Loucy (cell line): ENCODE measurements around the gene GTF2F2.

Experiments
- H2AFZ ChIP-seq: fragments of 200-600 bp; sonication (generic); 2 replicates; pipeline ENCODE4 v1.6.0; 2016; ENCODE audit warnings: antibody characterized with exemption, mild to moderate bottlenecking, low read length, moderate library complexity
- H3F3A ChIP-seq: fragments of 200-600 bp; 2 replicates; pipeline ENCODE4 v1.6.0; 2016; ENCODE audit warnings: antibody characterized with exemption, low read depth, mild to moderate bottlenecking
- H3K27me3 ChIP-seq: fragments of 200-600 bp; sonication (generic); 2 replicates; pipeline ENCODE4 v1.6.1; 2014; ENCODE audit warnings: low read length, mild to moderate bottlenecking; ENCODE audit not compliant: insufficient read depth, poor library complexity, severe bottlenecking
- H3K36me3 ChIP-seq: fragments of 200-600 bp; sonication (generic); 2 replicates; pipeline ENCODE4 v1.6.1; 2016; ENCODE audit warnings: low read length; ENCODE audit not compliant: insufficient read depth
- H3K4me1 ChIP-seq: fragments of 200-600 bp; sonication (generic); 2 replicates; pipeline ENCODE4 v1.5.1; 2014; ENCODE audit warnings: low read length, mild to moderate bottlenecking; ENCODE audit not compliant: insufficient read depth, poor library complexity, severe bottlenecking
- H3K4me2 ChIP-seq: fragments of 200-600 bp; sonication (generic); 2 replicates; pipeline ENCODE4 v1.6.0; 2014; ENCODE audit warnings: antibody characterized with exemption, low read length, low read depth, mild to moderate bottlenecking; ENCODE audit not compliant: poor library complexity, severe bottlenecking
- H3K4me3 ChIP-seq: fragments of 200-600 bp; sonication (generic); 2 replicates; pipeline ENCODE4 v1.5.1; 2014; ENCODE audit warnings: low read length, mild to moderate bottlenecking, mixed read lengths; ENCODE audit not compliant: poor library complexity, severe bottlenecking
- H3K79me2 ChIP-seq: fragments of 200-600 bp; sonication (generic); 2 replicates; pipeline ENCODE4 v1.6.1; 2014; ENCODE audit warnings: low read length; ENCODE audit not compliant: insufficient read depth
- H3K9ac ChIP-seq: fragments of 200-600 bp; sonication (generic); 2 replicates; pipeline ENCODE4 v1.6.0; 2014; ENCODE audit warnings: mild to moderate bottlenecking, low read depth, low read length, moderate library complexity; ENCODE audit not compliant: poor library complexity, severe bottlenecking
- H3K9me2 ChIP-seq: fragments of 200-600 bp; sonication (generic); replicated peaks from 2 replicates; pipeline ENCODE4 v1.6.1; 2016; ENCODE audit warnings: low read depth, low read length, mixed read lengths
- H3K9me3 ChIP-seq: fragments of 200-600 bp; sonication (generic); 2 replicates; pipeline ENCODE4 v1.6.1; 2014; ENCODE audit warnings: mild to moderate bottlenecking, antibody characterized with exemption, low read length, low read depth; ENCODE audit not compliant: insufficient read depth
- H4K20me1 ChIP-seq: fragments of 200-600 bp; sonication (generic); 2 replicates; pipeline ENCODE4 v1.6.0; 2014; ENCODE audit warnings: antibody characterized with exemption, low read length, mild to moderate bottlenecking; ENCODE audit not compliant: insufficient read depth, poor library complexity, severe bottlenecking
- EZH2phosphoT487 ChIP-seq: fragments of 200-600 bp; IDR thresholded peaks from 2 replicates; pipeline ENCODE4 v1.6.1; 2018; ENCODE audit warnings: antibody characterized with exemption, mild to moderate bottlenecking, moderate library complexity, borderline replicate concordance
- TF ChIP-seq, protein P1 (sequence below): fragments of 200-600 bp; sonication (generic); conservative IDR thresholded peaks from 2 replicates; pipeline ENCODE4 v1.5.1; 2014; ENCODE audit warnings: mild to moderate bottlenecking, antibody characterized with exemption, low read length

GTF2F2 gene

DNA sequence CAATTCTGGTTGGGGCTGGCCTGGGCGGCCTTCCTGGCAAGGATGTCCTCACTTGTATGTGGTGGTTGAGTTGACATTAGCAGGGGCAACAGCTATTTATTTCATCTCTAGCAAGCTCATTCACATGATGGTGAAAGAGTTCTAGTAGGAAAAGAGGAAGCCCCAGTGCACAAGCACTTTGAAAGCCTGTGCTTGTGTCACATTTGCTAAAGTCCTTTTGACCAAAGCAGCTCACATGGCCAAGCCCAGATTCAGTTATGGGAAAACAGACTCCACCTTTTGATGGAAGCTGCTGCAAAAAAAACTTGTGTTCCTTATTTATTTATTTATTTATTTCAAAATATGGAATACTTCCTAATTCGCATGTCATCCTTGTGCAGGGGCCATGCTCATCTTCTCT is 17.2 kb downstream of the GTF2F2 start:
- no peak overlapping the region for H3K9ac ChIP-seq
- H4K20me1 ChIP-seq: peaks cover 13% of the 10 kb centered on the region
- no peaks in the 10 kb centered on the region for H3F3A ChIP-seq
- TF ChIP-seq EZH2phosphoT487: no peak
- TF ChIP-seq, protein P1, sequence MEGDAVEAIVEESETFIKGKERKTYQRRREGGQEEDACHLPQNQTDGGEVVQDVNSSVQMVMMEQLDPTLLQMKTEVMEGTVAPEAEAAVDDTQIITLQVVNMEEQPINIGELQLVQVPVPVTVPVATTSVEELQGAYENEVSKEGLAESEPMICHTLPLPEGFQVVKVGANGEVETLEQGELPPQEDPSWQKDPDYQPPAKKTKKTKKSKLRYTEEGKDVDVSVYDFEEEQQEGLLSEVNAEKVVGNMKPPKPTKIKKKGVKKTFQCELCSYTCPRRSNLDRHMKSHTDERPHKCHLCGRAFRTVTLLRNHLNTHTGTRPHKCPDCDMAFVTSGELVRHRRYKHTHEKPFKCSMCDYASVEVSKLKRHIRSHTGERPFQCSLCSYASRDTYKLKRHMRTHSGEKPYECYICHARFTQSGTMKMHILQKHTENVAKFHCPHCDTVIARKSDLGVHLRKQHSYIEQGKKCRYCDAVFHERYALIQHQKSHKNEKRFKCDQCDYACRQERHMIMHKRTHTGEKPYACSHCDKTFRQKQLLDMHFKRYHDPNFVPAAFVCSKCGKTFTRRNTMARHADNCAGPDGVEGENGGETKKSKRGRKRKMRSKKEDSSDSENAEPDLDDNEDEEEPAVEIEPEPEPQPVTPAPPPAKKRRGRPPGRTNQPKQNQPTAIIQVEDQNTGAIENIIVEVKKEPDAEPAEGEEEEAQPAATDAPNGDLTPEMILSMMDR: no peak
- peaks cover 43% of the 10 kb centered on the region for H3K79me2 ChIP-seq
- H2AFZ ChIP-seq: no peak overlapping the region
- H3K4me1 ChIP-seq: no peaks in the 10 kb centered on the region
- no peak overlapping the region for H3K4me3 ChIP-seq
- H3K4me2 ChIP-seq: no peak overlapping the region
- H3K9me3 ChIP-seq: no peaks in the 10 kb centered on the region
- H3K27me3 ChIP-seq: no peaks in the 10 kb centered on the region
- H3K9me2 ChIP-seq: no peaks in the 10 kb centered on the region
- H3K36me3 ChIP-seq: peaks cover 37% of the 10 kb centered on the region; the same call in 1 of the 2 replicates

DNA sequence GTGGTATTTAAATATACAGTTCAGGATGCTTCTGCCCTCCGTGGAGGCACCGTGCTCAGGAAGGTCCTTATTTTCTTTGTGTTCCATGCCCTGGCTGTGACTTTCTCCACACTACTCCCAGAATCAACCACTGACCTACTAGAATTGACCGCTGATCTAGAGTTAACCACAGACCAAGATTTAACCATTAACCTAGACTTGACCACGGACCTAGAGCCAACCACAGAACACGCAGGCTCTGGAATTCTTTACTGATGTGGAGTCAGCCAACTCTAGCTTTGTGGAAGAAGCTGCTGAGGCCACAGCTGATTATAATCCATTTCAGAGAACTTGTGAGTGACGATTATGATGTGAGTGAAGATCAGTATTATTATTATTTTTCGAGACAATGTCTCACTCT is 18.0 kb downstream of the GTF2F2 start:
- no peak for TF ChIP-seq EZH2phosphoT487
- TF ChIP-seq, protein P1: no peak
- Histone ChIP-seq H3K4me3 (no peak overlapping the region), H3K9me2 (no peaks in the 10 kb centered on the region), H2AFZ (no peak overlapping the region), H3K4me2 (no peak overlapping the region), H3K27me3 (no peaks in the 10 kb centered on the region), H3K9ac (no peak overlapping the region), H3F3A (no peaks in the 10 kb centered on the region), H4K20me1 (peaks cover 13% of the 10 kb centered on the region), H3K36me3 (peaks cover 37% of the 10 kb centered on the region; the same call in 1 of the 2 replicates), H3K79me2 (peaks cover 47% of the 10 kb centered on the region), H3K9me3 (no peaks in the 10 kb centered on the region), H3K4me1 (no peaks in the 10 kb centered on the region)

DNA sequence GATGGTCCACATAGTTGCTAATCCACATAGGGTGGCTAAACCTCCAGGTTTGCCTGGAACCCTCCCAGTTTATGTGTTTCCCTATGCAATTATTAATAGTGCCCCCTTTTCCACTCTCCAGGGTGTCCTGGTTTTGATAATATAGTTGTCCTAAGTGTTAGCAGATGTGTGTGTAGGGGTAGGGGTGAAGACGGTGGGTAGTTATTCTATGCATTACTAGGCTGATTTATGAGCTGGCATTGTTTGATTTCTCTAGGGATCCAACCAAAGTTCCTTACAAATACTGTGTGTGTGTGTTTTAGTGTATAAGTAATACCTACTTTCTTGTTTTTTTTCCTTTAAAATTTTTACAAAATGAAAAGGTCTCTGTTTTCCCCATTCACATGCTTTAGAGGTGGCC is 21.1 kb downstream of the GTF2F2 start:
- Histone ChIP-seq H3K4me2 (no peak overlapping the region), H3F3A (no peaks in the 10 kb centered on the region), H3K79me2 (peaks cover 36% of the 10 kb centered on the region; the same call in 1 of the 2 replicates), H3K36me3 (peaks cover 37% of the 10 kb centered on the region; the same call in 1 of the 2 replicates), H3K4me3 (no peak overlapping the region), H3K27me3 (no peaks in the 10 kb centered on the region), H3K9me3 (no peaks in the 10 kb centered on the region), H3K4me1 (no peaks in the 10 kb centered on the region), H3K9me2 (no peaks in the 10 kb centered on the region), H3K9ac (no peak overlapping the region), H2AFZ (no peak overlapping the region), H4K20me1 (peaks cover 12% of the 10 kb centered on the region)
- TF ChIP-seq, protein P1: no peak
- no peak for TF ChIP-seq EZH2phosphoT487
